ENCODE data around the gene TRERF1. TPM values are rescaled to one million over a fixed set of nuclear protein-coding genes. Genes with fewer than 3 reads are reported as not detected.

Gene TRERF1
- total RNA-seq, 1 experiment from 2014 or later: 13.9 TPM

- Histone ChIP-seq H3K4me2 (ENCODE audit: low read length) (no peak overlapping the region), H3K4me3 (ENCODE audit: low read length) (no peak overlapping the region), H3K9me2 (replicated peaks; ENCODE audit: low read length) (no peaks in the 10 kb centered on the region), H2AFZ (ENCODE audit: low read length) (no peak overlapping the region), H3K36me3 (ENCODE audit: low read depth, low read length) (peaks cover 6% of the 10 kb centered on the region), H4K20me1 (ENCODE audit: low read length) (peaks cover 4% of the 10 kb centered on the region; the same call in 1 of the 2 replicates), H3K9ac (ENCODE audit: low read length) (no peak overlapping the region), H3K27me3 (ENCODE audit: low read length) (no peaks in the 10 kb centered on the region), H3K4me1 (ENCODE audit: insufficient read depth, low read length) (no peaks in the 10 kb centered on the region), H3K9me3 (ENCODE audit: low read length) (no peaks in the 10 kb centered on the region), H3K79me2 (ENCODE audit: low read length) (peaks cover 72% of the 10 kb centered on the region), H3F3A (ENCODE audit: low read length, unreplicated experiment) (no peaks in the 10 kb centered on the region), H3K27ac (ENCODE audit: low read length) (no peak overlapping the region)
- ATAC-seq (no peak), DNase-seq (no peak)
- CTCF ChIA-PET: no interaction called here
- intact Hi-C loops (cut with micrococcal nuclease): no loop called here
- POLR2A ChIA-PET (ENCODE audit: unreplicated experiment): interaction anchor here (0.5 kb wide), 1 partner anchor 189 kb away, joined by 3 read pairs; no protein-coding TSS in a partner anchor
- BruUV-seq (replicated peaks): no TSS peak
- TF ChIP-seq CTCF (conservative IDR thresholded peaks at IDR 0.05; ENCODE audit: low read depth, low read length) (no peak), EZH2 (IDR thresholded peaks at IDR 0.05; ENCODE audit: low read length, unreplicated experiment) (no peak), EZH2phosphoT487 (IDR thresholded peaks at IDR 0.05; ENCODE audit: borderline replicate concordance, low read length) (no peak)
These were observed 23.2 kb downstream of the TRERF1 start for GRCh38 chr6:42428326-42429041.

- DNase-seq (no peak), ATAC-seq (no peak)
- peaks cover 71% of the 10 kb centered on the region for H3K79me2 ChIP-seq (ENCODE audit: low read length)
- H3K9ac ChIP-seq (ENCODE audit: low read length): no peak overlapping the region
- no peak for TF ChIP-seq EZH2phosphoT487 (IDR thresholded peaks at IDR 0.05; ENCODE audit: borderline replicate concordance, low read length)
- ChIA-PET POLR2A (ENCODE audit: unreplicated experiment) (interaction anchor here (0.5 kb wide), 1 partner anchor 188 kb away, joined by 3 read pairs; no protein-coding TSS in a partner anchor), CTCF (no interaction called here)
- no peaks in the 10 kb centered on the region for H3K27me3 ChIP-seq (ENCODE audit: low read length)
- no peaks in the 10 kb centered on the region for H3K4me1 ChIP-seq (ENCODE audit: insufficient read depth, low read length)
- H3K4me3 ChIP-seq (ENCODE audit: low read length): no peak overlapping the region
- no peaks in the 10 kb centered on the region for H3K9me2 ChIP-seq (replicated peaks; ENCODE audit: low read length)
- no TSS peak for BruUV-seq (replicated peaks)
- H4K20me1 ChIP-seq (ENCODE audit: low read length): peaks cover 4% of the 10 kb centered on the region; the same call in 1 of the 2 replicates
- intact Hi-C loops (cut with micrococcal nuclease): no loop called here
- H3K4me2 ChIP-seq (ENCODE audit: low read length): no peak overlapping the region
- H3K27ac ChIP-seq (ENCODE audit: low read length): no peak overlapping the region
- H3K36me3 ChIP-seq (ENCODE audit: low read depth, low read length): peaks cover under 1% of the 10 kb centered on the region; the same call in 1 of the 2 replicates
- no peaks in the 10 kb centered on the region for H3F3A ChIP-seq (ENCODE audit: low read length, unreplicated experiment)
- no peaks in the 10 kb centered on the region for H3K9me3 ChIP-seq (ENCODE audit: low read length)
- no peak overlapping the region for H2AFZ ChIP-seq (ENCODE audit: low read length)
These were observed 23.9 kb downstream of the TRERF1 start for GRCh38 chr6:42427871-42428270.

- intact Hi-C loops (cut with micrococcal nuclease): no loop called here
- Histone ChIP-seq H3K9me2 (replicated peaks; ENCODE audit: low read length) (no peaks in the 10 kb centered on the region), H2AFZ (ENCODE audit: low read length) (no peak overlapping the region), H3K4me1 (ENCODE audit: insufficient read depth, low read length) (no peaks in the 10 kb centered on the region), H3K27me3 (ENCODE audit: low read length) (no peaks in the 10 kb centered on the region), H3K79me2 (ENCODE audit: low read length) (peaks cover 65% of the 10 kb centered on the region), H3K4me3 (ENCODE audit: low read length) (no peak overlapping the region), H3K36me3 (ENCODE audit: low read depth, low read length) (no peaks in the 10 kb centered on the region; the same call in 1 of the 2 replicates), H3F3A (ENCODE audit: low read length, unreplicated experiment) (no peaks in the 10 kb centered on the region), H3K9ac (ENCODE audit: low read length) (no peak overlapping the region), H3K27ac (ENCODE audit: low read length) (no peak overlapping the region), H3K4me2 (ENCODE audit: low read length) (no peak overlapping the region), H3K9me3 (ENCODE audit: low read length) (no peaks in the 10 kb centered on the region), H4K20me1 (ENCODE audit: low read length) (peaks cover 4% of the 10 kb centered on the region; the same call in 1 of the 2 replicates)
- POLR2A ChIA-PET (ENCODE audit: unreplicated experiment): no interaction called here
- no TSS peak for BruUV-seq (replicated peaks)
- TF ChIP-seq EZH2 (IDR thresholded peaks at IDR 0.05; ENCODE audit: low read length, unreplicated experiment) (no peak), CTCF (conservative IDR thresholded peaks at IDR 0.05; ENCODE audit: low read depth, low read length) (no peak)
- ATAC-seq: no peak
- CTCF ChIA-PET: no interaction called here
- DNase-seq: no peak
These were observed 25.5 kb downstream of the TRERF1 start for GRCh38 chr6:42426191-42426590.
